GM12801 (cell line): ENCODE measurements around the gene GRK2.

Source experiments
- CTCF ChIP-seq: IDR thresholded peaks from one replicate; pipeline ENCODE4 v1.5.1; 2011; ENCODE audit warnings: control low read depth; ENCODE audit not compliant: insufficient read length; ENCODE audit errors: extremely low read depth

Gene GRK2

GRCh38 chr11:67289651-67290479 lies 23.6 kb downstream of the GRK2 start:
- TF ChIP-seq CTCF, result no peak

GRCh38 chr11:67290801-67291200 lies 24.5 kb downstream of the GRK2 start:
- no peak for TF ChIP-seq CTCF

GRCh38 chr11:67291481-67292381 lies 25.5 kb downstream of the GRK2 start:
- no peak for TF ChIP-seq CTCF

GRCh38 chr11:67292671-67293070 lies 26.4 kb downstream of the GRK2 start:
- TF ChIP-seq CTCF, result no peak

- no peak for TF ChIP-seq CTCF
These were observed 26.8 kb downstream of the GRK2 start for GRCh38 chr11:67293090-67293489.

GRCh38 chr11:67295846-67296245 lies 29.6 kb downstream of the GRK2 start:
- TF ChIP-seq CTCF, result no peak

- no peak for TF ChIP-seq CTCF
These were observed 32.5 kb downstream of the GRK2 start for GRCh38 chr11:67298786-67299185.
